Measurements from ENCODE around the gene ADAMTSL4. TPM values are rescaled to one million over a fixed set of nuclear protein-coding genes. Genes with fewer than 3 reads are reported as not detected.

The ADAMTSL4 gene
- total RNA-seq, 1 experiment from 2014 or later, result 0.87 TPM

DNA sequence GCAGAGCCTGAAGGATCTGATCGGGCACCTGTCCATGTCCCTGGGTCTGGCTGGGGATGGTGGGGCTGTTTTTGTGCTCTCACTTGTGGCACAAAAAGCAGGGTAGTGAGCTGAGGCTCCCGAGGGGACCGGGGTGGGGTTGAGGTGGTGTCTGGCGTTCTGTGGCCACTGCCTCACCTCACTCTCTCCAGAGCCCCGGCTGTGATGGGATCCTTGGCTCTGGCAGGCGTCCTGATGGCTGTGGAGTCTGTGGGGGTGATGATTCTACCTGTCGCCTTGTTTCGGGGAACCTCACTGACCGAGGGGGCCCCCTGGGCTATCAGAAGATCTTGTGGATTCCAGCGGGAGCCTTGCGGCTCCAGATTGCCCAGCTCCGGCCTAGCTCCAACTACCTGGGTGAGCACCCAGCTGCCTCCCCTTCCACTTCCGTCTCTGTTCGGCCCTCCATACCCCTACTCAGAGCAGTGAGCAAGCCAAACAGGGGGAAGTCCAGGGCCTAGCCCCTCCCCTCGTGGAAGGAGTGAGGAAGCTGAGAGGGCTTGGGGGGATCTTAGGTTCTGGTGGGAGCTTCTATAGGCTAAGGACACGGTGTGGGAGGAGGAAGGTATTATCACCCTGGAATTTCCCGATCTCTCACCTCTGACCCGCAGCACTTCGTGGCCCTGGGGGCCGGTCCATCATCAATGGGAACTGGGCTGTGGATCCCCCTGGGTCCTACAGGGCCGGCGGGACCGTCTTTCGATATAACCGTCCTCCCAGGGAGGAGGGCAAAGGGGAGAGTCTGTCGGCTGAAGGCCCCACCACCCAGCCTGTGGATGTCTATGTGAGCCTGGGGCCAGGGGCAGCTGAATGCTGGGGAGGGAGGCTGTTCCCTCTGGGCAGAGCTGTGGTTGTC lies 7.0 kb downstream of the ADAMTSL4 start:
- H3K27ac ChIP-seq (ENCODE audit: low read length), result no peak overlapping the region
- no peaks in the 10 kb centered on the region for H3K36me3 ChIP-seq (ENCODE audit: low read depth, low read length)
- no peak overlapping the region for H3K9ac ChIP-seq (ENCODE audit: low read length)
- no TSS peak for BruUV-seq (replicated peaks)
- ChIA-PET POLR2A (ENCODE audit: unreplicated experiment) (no interaction called here), CTCF (no interaction called here)
- DNase-seq (no peak), ATAC-seq (no peak)
- intact Hi-C loops (cut with micrococcal nuclease), result no loop called here
- no peak overlapping the region for H3K4me2 ChIP-seq (ENCODE audit: low read length)
- H2AFZ ChIP-seq (ENCODE audit: low read length), result no peak overlapping the region
- no peaks in the 10 kb centered on the region for H3K79me2 ChIP-seq (ENCODE audit: low read length)
- no peaks in the 10 kb centered on the region for H3K27me3 ChIP-seq (ENCODE audit: low read length)
- H3K4me3 ChIP-seq (ENCODE audit: low read length), result no peak overlapping the region
- no peaks in the 10 kb centered on the region for H4K20me1 ChIP-seq (ENCODE audit: low read length)
- H3K9me2 ChIP-seq (replicated peaks; ENCODE audit: low read length), result no peaks in the 10 kb centered on the region
- no peaks in the 10 kb centered on the region for H3K9me3 ChIP-seq (ENCODE audit: low read length)
- TF ChIP-seq EZH2phosphoT487 (IDR thresholded peaks at IDR 0.05; ENCODE audit: borderline replicate concordance, low read length) (no peak), EZH2 (IDR thresholded peaks at IDR 0.05; ENCODE audit: low read length, unreplicated experiment) (no peak)
- TF ChIP-seq, protein P1, sequence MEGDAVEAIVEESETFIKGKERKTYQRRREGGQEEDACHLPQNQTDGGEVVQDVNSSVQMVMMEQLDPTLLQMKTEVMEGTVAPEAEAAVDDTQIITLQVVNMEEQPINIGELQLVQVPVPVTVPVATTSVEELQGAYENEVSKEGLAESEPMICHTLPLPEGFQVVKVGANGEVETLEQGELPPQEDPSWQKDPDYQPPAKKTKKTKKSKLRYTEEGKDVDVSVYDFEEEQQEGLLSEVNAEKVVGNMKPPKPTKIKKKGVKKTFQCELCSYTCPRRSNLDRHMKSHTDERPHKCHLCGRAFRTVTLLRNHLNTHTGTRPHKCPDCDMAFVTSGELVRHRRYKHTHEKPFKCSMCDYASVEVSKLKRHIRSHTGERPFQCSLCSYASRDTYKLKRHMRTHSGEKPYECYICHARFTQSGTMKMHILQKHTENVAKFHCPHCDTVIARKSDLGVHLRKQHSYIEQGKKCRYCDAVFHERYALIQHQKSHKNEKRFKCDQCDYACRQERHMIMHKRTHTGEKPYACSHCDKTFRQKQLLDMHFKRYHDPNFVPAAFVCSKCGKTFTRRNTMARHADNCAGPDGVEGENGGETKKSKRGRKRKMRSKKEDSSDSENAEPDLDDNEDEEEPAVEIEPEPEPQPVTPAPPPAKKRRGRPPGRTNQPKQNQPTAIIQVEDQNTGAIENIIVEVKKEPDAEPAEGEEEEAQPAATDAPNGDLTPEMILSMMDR (conservative IDR thresholded peaks at IDR 0.05; ENCODE audit: low read depth, low read length), result no peak
- no peaks in the 10 kb centered on the region for H3F3A ChIP-seq (ENCODE audit: low read length, unreplicated experiment)
- peaks cover 25% of the 10 kb centered on the region for H3K4me1 ChIP-seq (ENCODE audit: insufficient read depth, low read length)

DNA sequence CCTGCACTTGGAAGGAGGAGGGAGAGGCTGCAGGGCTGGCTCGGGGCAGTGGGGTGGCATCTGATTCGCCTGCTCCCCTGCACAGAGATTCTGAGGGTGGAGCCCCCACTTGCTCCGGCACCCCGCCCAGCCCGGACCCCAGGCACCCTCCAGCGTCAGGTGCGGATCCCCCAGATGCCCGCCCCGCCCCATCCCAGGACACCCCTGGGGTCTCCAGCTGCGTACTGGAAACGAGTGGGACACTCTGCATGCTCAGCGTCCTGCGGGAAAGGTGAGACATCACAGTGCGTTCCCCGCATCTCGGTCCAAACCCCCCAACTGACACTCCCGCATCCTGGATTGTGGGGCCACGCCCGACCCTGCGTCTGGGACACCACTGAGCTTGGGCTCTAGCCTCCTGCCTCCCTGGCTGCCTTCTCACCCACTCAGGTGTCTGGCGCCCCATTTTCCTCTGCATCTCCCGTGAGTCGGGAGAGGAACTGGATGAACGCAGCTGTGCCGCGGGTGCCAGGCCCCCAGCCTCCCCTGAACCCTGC lies 7.9 kb downstream of the ADAMTSL4 start:
- no peaks in the 10 kb centered on the region for H4K20me1 ChIP-seq (ENCODE audit: low read length)
- no peaks in the 10 kb centered on the region for H3K36me3 ChIP-seq (ENCODE audit: low read depth, low read length)
- no peak overlapping the region for H3K27ac ChIP-seq (ENCODE audit: low read length)
- no peak overlapping the region for H3K4me2 ChIP-seq (ENCODE audit: low read length)
- H3K9me3 ChIP-seq (ENCODE audit: low read length), result no peaks in the 10 kb centered on the region
- ATAC-seq (no peak), DNase-seq (no peak)
- ChIA-PET CTCF (no interaction called here), POLR2A (ENCODE audit: unreplicated experiment) (no interaction called here)
- H3K9me2 ChIP-seq (replicated peaks; ENCODE audit: low read length), result no peaks in the 10 kb centered on the region
- TF ChIP-seq EZH2 (IDR thresholded peaks at IDR 0.05; ENCODE audit: low read length, unreplicated experiment) (no peak), EZH2phosphoT487 (IDR thresholded peaks at IDR 0.05; ENCODE audit: borderline replicate concordance, low read length) (no peak)
- TF ChIP-seq, protein P1 (conservative IDR thresholded peaks at IDR 0.05; ENCODE audit: low read depth, low read length), result no peak
- no peak overlapping the region for H3K9ac ChIP-seq (ENCODE audit: low read length)
- no peak overlapping the region for H3K4me3 ChIP-seq (ENCODE audit: low read length)
- peaks cover 27% of the 10 kb centered on the region for H3K4me1 ChIP-seq (ENCODE audit: insufficient read depth, low read length)
- BruUV-seq (replicated peaks), result no TSS peak
- H3F3A ChIP-seq (ENCODE audit: low read length, unreplicated experiment), result no peaks in the 10 kb centered on the region
- no peak overlapping the region for H2AFZ ChIP-seq (ENCODE audit: low read length)
- intact Hi-C loops (cut with micrococcal nuclease), result no loop called here
- H3K27me3 ChIP-seq (ENCODE audit: low read length), result no peaks in the 10 kb centered on the region
- H3K79me2 ChIP-seq (ENCODE audit: low read length), result no peaks in the 10 kb centered on the region

DNA sequence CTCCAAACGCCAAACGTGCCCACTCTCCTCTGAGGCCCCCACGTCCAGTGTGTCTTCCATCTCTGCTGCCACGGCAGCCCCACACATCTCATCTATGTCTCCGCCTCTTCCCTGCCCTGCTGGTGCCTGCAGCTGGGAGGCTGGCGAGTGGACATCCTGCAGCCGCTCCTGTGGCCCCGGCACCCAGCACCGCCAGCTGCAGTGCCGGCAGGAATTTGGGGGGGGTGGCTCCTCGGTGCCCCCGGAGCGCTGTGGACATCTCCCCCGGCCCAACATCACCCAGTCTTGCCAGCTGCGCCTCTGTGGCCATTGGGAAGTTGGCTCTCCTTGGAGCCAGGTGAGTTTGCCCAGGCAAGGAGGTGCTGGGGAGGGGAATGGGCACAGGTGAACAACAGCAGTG lies 8.6 kb downstream of the ADAMTSL4 start:
- ATAC-seq, result no peak
- H3K9ac ChIP-seq (ENCODE audit: low read length), result no peak overlapping the region
- H3K27ac ChIP-seq (ENCODE audit: low read length), result no peak overlapping the region
- ChIA-PET POLR2A (ENCODE audit: unreplicated experiment) (no interaction called here), CTCF (no interaction called here)
- H3K36me3 ChIP-seq (ENCODE audit: low read depth, low read length), result no peaks in the 10 kb centered on the region
- H3K79me2 ChIP-seq (ENCODE audit: low read length), result 0 out of 2 replicates have a peak, but pooled peaks cover 6% of the 10 kb centered on the region
- no peak for DNase-seq
- no peaks in the 10 kb centered on the region for H3F3A ChIP-seq (ENCODE audit: low read length, unreplicated experiment)
- no peaks in the 10 kb centered on the region for H3K9me3 ChIP-seq (ENCODE audit: low read length)
- no peak overlapping the region for H3K4me3 ChIP-seq (ENCODE audit: low read length)
- no peaks in the 10 kb centered on the region for H4K20me1 ChIP-seq (ENCODE audit: low read length)
- intact Hi-C loops (cut with micrococcal nuclease), result no loop called here
- H3K4me2 ChIP-seq (ENCODE audit: low read length), result no peak overlapping the region
- TF ChIP-seq EZH2 (IDR thresholded peaks at IDR 0.05; ENCODE audit: low read length, unreplicated experiment) (no peak), EZH2phosphoT487 (IDR thresholded peaks at IDR 0.05; ENCODE audit: borderline replicate concordance, low read length) (no peak)
- TF ChIP-seq, protein P1 (conservative IDR thresholded peaks at IDR 0.05; ENCODE audit: low read depth, low read length), result no peak
- H3K27me3 ChIP-seq (ENCODE audit: low read length), result no peaks in the 10 kb centered on the region
- H3K9me2 ChIP-seq (replicated peaks; ENCODE audit: low read length), result no peaks in the 10 kb centered on the region
- peaks cover 27% of the 10 kb centered on the region for H3K4me1 ChIP-seq (ENCODE audit: insufficient read depth, low read length)
- BruUV-seq (replicated peaks), result no TSS peak
- no peak overlapping the region for H2AFZ ChIP-seq (ENCODE audit: low read length)

Measured in PC-3 (cell line).